ENCODE measurements around the gene WWOX. TPM values are rescaled to one million over a fixed set of nuclear protein-coding genes. Genes with fewer than 3 reads are reported as not detected.

Gene WWOX
- polyA plus RNA-seq, 1 donor (not counting 4 experiments of a cell fraction or from before 2014, with no cell fraction given): 5.1 TPM

DNA sequence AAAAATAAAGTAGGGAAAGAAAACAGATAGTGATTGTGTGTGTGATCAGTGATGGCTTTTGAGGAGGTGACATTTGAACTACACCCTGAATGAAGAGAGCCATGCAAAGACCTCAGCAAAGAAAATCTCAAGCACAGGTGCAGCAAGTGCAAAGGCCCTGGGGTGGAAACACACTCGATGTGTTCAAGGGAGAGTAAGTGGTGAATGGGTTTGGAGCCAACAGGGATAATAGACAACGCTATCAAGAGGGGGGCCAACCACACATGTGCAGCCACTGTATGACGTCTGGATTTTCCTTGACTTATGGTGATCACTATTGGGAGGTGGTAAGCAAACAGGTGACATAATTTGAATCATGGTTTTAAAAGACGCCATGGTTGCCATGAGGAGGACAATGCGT lies 564.2 kb downstream of the WWOX start:
- no peak overlapping the region for H3K4me2 ChIP-seq (ENCODE audit: control insufficient read depth, extremely low read depth, insufficient read depth, low read depth, low read length)
- no peaks in the 10 kb centered on the region for H3K36me3 ChIP-seq (ENCODE audit: control insufficient read depth in 2 of 2, extremely low read depth in 1 of 2, insufficient read depth in 2 of 2, low read length in 2 of 2)
- FAIRE-seq (no peak), DNase-seq (ENCODE audit: low read depth, low spot score) (no peak)
- no peak overlapping the region for H3K9ac ChIP-seq (ENCODE audit: control insufficient read depth, extremely low read depth, insufficient read depth, low read length)
- H3K4me3 ChIP-seq (ENCODE audit: control insufficient read depth in 2 of 3, extremely low read depth in 1 of 3, insufficient read depth in 2 of 3, low read depth in 1 of 3, low read length in 3 of 3): no peak overlapping the region
- no peaks in the 10 kb centered on the region for H4K20me1 ChIP-seq (ENCODE audit: control insufficient read depth, extremely low read depth, insufficient read depth, low read length)
- no peaks in the 10 kb centered on the region for H3K79me2 ChIP-seq (ENCODE audit: control insufficient read depth, insufficient read depth, low read length)
- peaks cover 5% of the 10 kb centered on the region for H3K4me1 ChIP-seq (ENCODE audit: control insufficient read depth, extremely low read depth, insufficient read depth, low read length)
- no peak overlapping the region for H2AFZ ChIP-seq (ENCODE audit: control insufficient read depth, low read length)
- no peaks in the 10 kb centered on the region for H3K9me1 ChIP-seq (ENCODE audit: control insufficient read depth, extremely low read depth, insufficient read depth, low read length)
- H3K27ac ChIP-seq (ENCODE audit: control insufficient read depth, insufficient read depth, low read length): no peak overlapping the region
- dilution Hi-C loops (cut with MboI; ENCODE audit: extremely low pct_ligation_motif_present, low sequenced_read_pairs): no loop called here
- TF ChIP-seq CTCF (optimal IDR thresholded peaks at IDR 0.05 in 1 of 3, IDR thresholded peaks at IDR 0.05 in 1 of 3, conservative IDR thresholded peaks at IDR 0.05 in 1 of 3; ENCODE audit: extremely low read depth in 1 of 3, insufficient read depth in 2 of 3, low read length in 3 of 3) (no peak), EZH2 (IDR thresholded peaks at IDR 0.05; ENCODE audit: low read length) (no peak)
- H3K9me3 ChIP-seq (ENCODE audit: control insufficient read depth, low read depth, low read length): no peaks in the 10 kb centered on the region
- no peaks in the 10 kb centered on the region for H3K27me3 ChIP-seq (ENCODE audit: control insufficient read depth, extremely low read depth, insufficient read depth, low read length)

- Histone ChIP-seq H3K4me2 (ENCODE audit: control insufficient read depth, extremely low read depth, insufficient read depth, low read depth, low read length) (no peak overlapping the region), H3K27me3 (ENCODE audit: control insufficient read depth, extremely low read depth, insufficient read depth, low read length) (no peaks in the 10 kb centered on the region), H3K9ac (ENCODE audit: control insufficient read depth, extremely low read depth, insufficient read depth, low read length) (no peak overlapping the region), H3K4me3 (ENCODE audit: control insufficient read depth in 2 of 3, extremely low read depth in 1 of 3, insufficient read depth in 2 of 3, low read depth in 1 of 3, low read length in 3 of 3) (no peak overlapping the region), H2AFZ (ENCODE audit: control insufficient read depth, low read length) (no peak overlapping the region), H3K79me2 (ENCODE audit: control insufficient read depth, insufficient read depth, low read length) (no peaks in the 10 kb centered on the region), H3K4me1 (ENCODE audit: control insufficient read depth, extremely low read depth, insufficient read depth, low read length) (peaks cover 16% of the 10 kb centered on the region), H3K36me3 (ENCODE audit: control insufficient read depth in 2 of 2, extremely low read depth in 1 of 2, insufficient read depth in 2 of 2, low read length in 2 of 2) (no peaks in the 10 kb centered on the region), H4K20me1 (ENCODE audit: control insufficient read depth, extremely low read depth, insufficient read depth, low read length) (no peaks in the 10 kb centered on the region), H3K9me1 (ENCODE audit: control insufficient read depth, extremely low read depth, insufficient read depth, low read length) (no peaks in the 10 kb centered on the region), H3K27ac (ENCODE audit: control insufficient read depth, insufficient read depth, low read length) (no peak overlapping the region), H3K9me3 (ENCODE audit: control insufficient read depth, low read depth, low read length) (no peaks in the 10 kb centered on the region)
- TF ChIP-seq CTCF (optimal IDR thresholded peaks at IDR 0.05 in 1 of 3, IDR thresholded peaks at IDR 0.05 in 1 of 3, conservative IDR thresholded peaks at IDR 0.05 in 1 of 3; ENCODE audit: extremely low read depth in 1 of 3, insufficient read depth in 2 of 3, low read length in 3 of 3) (no peak), EZH2 (IDR thresholded peaks at IDR 0.05; ENCODE audit: low read length) (no peak)
- dilution Hi-C loops (cut with MboI; ENCODE audit: extremely low pct_ligation_motif_present, low sequenced_read_pairs): no loop called here
- DNase-seq (ENCODE audit: low read depth, low spot score): no peak
- FAIRE-seq: no peak
These were observed 565.6 kb downstream of the WWOX start for GRCh38 chr16:78664811-78665772.

Data from keratinocyte (primary cell).